Subcutaneous abdominal adipose tissue (tissue), 5 donors: ENCODE results near the gene IFFO2.
A peak's percentile ranks its signal among the peaks of the same experiment; 100 is the strongest.

ENCODE experiments used
- H3K27ac ChIP-seq: one replicate; pipeline ENCODE4 v1.7.0; 2013; ENCODE audit warnings: low read depth, mild to moderate bottlenecking, inconsistent platforms, low read length, moderate library complexity
- H3K27me3 ChIP-seq, 5 donors: one replicate each; pipeline ENCODE4 v1.7.0; 2013; ENCODE audit warnings: low read length in 5 of 5, inconsistent platforms in 1 of 5; ENCODE audit not compliant: control insufficient read depth in 5 of 5, insufficient read depth in 4 of 5
- H3K36me3 ChIP-seq, 5 donors: one replicate each; pipeline ENCODE4 v1.7.0; 2013; ENCODE audit warnings: low read length in 5 of 5; ENCODE audit not compliant: control insufficient read depth in 5 of 5, insufficient read depth in 5 of 5
- H3K4me1 ChIP-seq, 5 donors: one replicate each; pipeline ENCODE4 v1.7.0; 2013; ENCODE audit warnings: low read length in 5 of 5, mild to moderate bottlenecking in 3 of 5, moderate library complexity in 1 of 5; ENCODE audit not compliant: control insufficient read depth in 5 of 5, insufficient read depth in 5 of 5
- H3K4me3 ChIP-seq, 5 donors: one replicate each; pipeline ENCODE4 v1.7.0; 2013; ENCODE audit warnings: low read length in 5 of 5, low read depth in 1 of 5
- H3K9ac ChIP-seq, 5 donors: one replicate each; pipeline ENCODE4 v1.7.0; 2013; ENCODE audit warnings: low read length in 5 of 5, mild to moderate bottlenecking in 4 of 5, moderate library complexity in 3 of 5
- H3K9me3 ChIP-seq, 5 donors: one replicate each; pipeline ENCODE4 v1.7.0; 2013; ENCODE audit warnings: low read length in 5 of 5; ENCODE audit not compliant: control insufficient read depth in 5 of 5
- donor health status: healthy.
- donor health status: healthy.
- donor health status: healthy.
- donor health status: healthy.
- donor health status: healthy.

IFFO2 gene

GRCh38 chr1:18956193-18957135, at the start of gene IFFO2:
IFFO2 (minus strand) TSS chr1:18956676; CDS start chr1:18956332, 344 bp downstream.
- peak within 1 kb of the TSS; percentile 72 for H3K27ac ChIP-seq
- peaks cover 8 to 53% (median 40%) of the 10 kb centered on the region in 5 donors for H3K4me1 ChIP-seq
- H3K9me3 ChIP-seq, result no peaks in the 10 kb centered on the region
- peak within 1 kb of the TSS in 4 of 5 donors; percentile 75 to 90 (median 82) for H3K4me3 ChIP-seq
- peaks cover 0 to 3% (median 0%) of the 10 kb centered on the region in 5 donors for H3K36me3 ChIP-seq
- peak within 1 kb of the TSS in 4 of 5 donors; percentile 68 to 78 (median 70) for H3K9ac ChIP-seq
- no peaks in the 10 kb centered on the region for H3K27me3 ChIP-seq

GRCh38 chr1:19006000-19006399, 49.5 kb upstream of the IFFO2 start:
- Histone ChIP-seq H3K4me3 (no peak overlapping the region), H3K36me3 (no peaks in the 10 kb centered on the region), H3K9ac (no peak overlapping the region), H3K27ac (no peak overlapping the region), H3K27me3 (no peaks in the 10 kb centered on the region), H3K4me1 (peaks cover 3 to 21% (median 7%) of the 10 kb centered on the region in 5 donors), H3K9me3 (peaks cover 0 to 5% (median 0%) of the 10 kb centered on the region in 5 donors)

- H3K27me3 ChIP-seq, result no peaks in the 10 kb centered on the region
- peaks cover 0 to 21% (median 7%) of the 10 kb centered on the region in 5 donors for H3K4me1 ChIP-seq
- H3K9ac ChIP-seq, result no peak overlapping the region
- no peaks in the 10 kb centered on the region for H3K36me3 ChIP-seq
- no peak overlapping the region for H3K27ac ChIP-seq
- H3K9me3 ChIP-seq, result peaks cover 0 to 5% (median 0%) of the 10 kb centered on the region in 5 donors
- no peak overlapping the region for H3K4me3 ChIP-seq
These were observed 47.2 kb upstream of the IFFO2 start for GRCh38 chr1:19003371-19004290.

GRCh38 chr1:19000065-19000464, 43.6 kb upstream of the IFFO2 start:
- Histone ChIP-seq H3K4me1 (peaks cover 0 to 15% (median 12%) of the 10 kb centered on the region in 5 donors), H3K27ac (no peak overlapping the region), H3K9me3 (peaks cover 0 to 5% (median 0%) of the 10 kb centered on the region in 5 donors), H3K27me3 (no peaks in the 10 kb centered on the region), H3K9ac (no peak overlapping the region), H3K4me3 (no peak overlapping the region), H3K36me3 (no peaks in the 10 kb centered on the region)

- Histone ChIP-seq H3K27ac (no peak overlapping the region), H3K4me3 (no peak overlapping the region), H3K9ac (no peak overlapping the region), H3K9me3 (peaks cover 0 to 5% (median 0%) of the 10 kb centered on the region in 5 donors), H3K27me3 (no peaks in the 10 kb centered on the region), H3K36me3 (no peaks in the 10 kb centered on the region), H3K4me1 (peaks cover 0 to 15% (median 12%) of the 10 kb centered on the region in 5 donors)
These were observed 42.9 kb upstream of the IFFO2 start for GRCh38 chr1:18999359-18999758.

GRCh38 chr1:18998016-18998724, 41.7 kb upstream of the IFFO2 start:
- Histone ChIP-seq H3K4me3 (no peak overlapping the region), H3K36me3 (no peaks in the 10 kb centered on the region), H3K9ac (no peak overlapping the region), H3K4me1 (peaks cover 0 to 15% (median 12%) of the 10 kb centered on the region in 5 donors), H3K27ac (no peak overlapping the region), H3K9me3 (peaks cover 0 to 5% (median 0%) of the 10 kb centered on the region in 5 donors), H3K27me3 (no peaks in the 10 kb centered on the region)

GRCh38 chr1:18997508-18997907, 41.0 kb upstream of the IFFO2 start:
- Histone ChIP-seq H3K27me3 (no peaks in the 10 kb centered on the region), H3K9ac (no peak overlapping the region), H3K9me3 (peaks cover 0 to 5% (median 0%) of the 10 kb centered on the region in 5 donors), H3K36me3 (no peaks in the 10 kb centered on the region), H3K27ac (no peak overlapping the region), H3K4me1 (peaks cover 0 to 15% (median 12%) of the 10 kb centered on the region in 5 donors), H3K4me3 (no peak overlapping the region)

GRCh38 chr1:18996548-18997177, 40.2 kb upstream of the IFFO2 start:
- Histone ChIP-seq H3K4me1 (peaks cover 0 to 15% (median 12%) of the 10 kb centered on the region in 5 donors), H3K27ac (no peak overlapping the region), H3K9me3 (peaks cover 0 to 2% (median under 1%) of the 10 kb centered on the region in 5 donors), H3K27me3 (no peaks in the 10 kb centered on the region), H3K36me3 (no peaks in the 10 kb centered on the region), H3K4me3 (no peak overlapping the region), H3K9ac (no peak overlapping the region)

- Histone ChIP-seq H3K9ac (no peak overlapping the region), H3K9me3 (peaks cover 0 to 2% (median 0%) of the 10 kb centered on the region in 5 donors), H3K4me1 (peaks cover 0 to 12% (median 10%) of the 10 kb centered on the region in 5 donors), H3K4me3 (no peak overlapping the region), H3K36me3 (no peaks in the 10 kb centered on the region), H3K27ac (no peak overlapping the region), H3K27me3 (no peaks in the 10 kb centered on the region)
These were observed 37.9 kb upstream of the IFFO2 start for GRCh38 chr1:18994381-18994780.
